HG03139 (cell line): ENCODE data around the gene GK2.

Experiments
- ATAC-seq: cut with Tn5 transposase; IDR thresholded peaks from one replicate; pipeline ENCODE4 v1.9.1; 2021; ENCODE audit not compliant: unreplicated experiment

GK2 gene

DNA sequence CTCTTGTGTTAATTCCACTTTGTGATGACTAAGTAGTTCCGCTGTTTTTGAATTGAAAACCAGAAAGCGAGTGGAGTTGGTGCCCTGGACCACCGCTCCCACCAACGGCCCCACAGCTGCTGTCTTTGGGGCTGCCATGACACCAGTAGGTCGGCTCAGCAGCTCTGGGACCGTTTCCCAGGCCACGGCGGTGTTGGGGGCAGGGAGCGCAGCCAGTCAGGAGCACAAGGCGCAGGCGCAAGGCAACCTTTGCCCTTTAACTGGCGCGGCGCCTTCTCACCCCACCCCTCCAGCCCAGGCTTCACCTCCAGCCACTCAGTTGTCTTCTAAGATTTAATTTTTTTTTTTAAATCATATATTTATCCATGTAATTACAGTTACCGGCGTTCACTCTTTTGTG is at the start of gene GK2:
GK2 (minus strand) TSS at position 166 of the 400 bp plus-strand sequence; CDS start at position 138, 28 bp downstream.
- ATAC-seq: no peak

GRCh38 chr4:79455216-79455615 is 47.2 kb upstream of the GK2 start:
- no peak for ATAC-seq

DNA sequence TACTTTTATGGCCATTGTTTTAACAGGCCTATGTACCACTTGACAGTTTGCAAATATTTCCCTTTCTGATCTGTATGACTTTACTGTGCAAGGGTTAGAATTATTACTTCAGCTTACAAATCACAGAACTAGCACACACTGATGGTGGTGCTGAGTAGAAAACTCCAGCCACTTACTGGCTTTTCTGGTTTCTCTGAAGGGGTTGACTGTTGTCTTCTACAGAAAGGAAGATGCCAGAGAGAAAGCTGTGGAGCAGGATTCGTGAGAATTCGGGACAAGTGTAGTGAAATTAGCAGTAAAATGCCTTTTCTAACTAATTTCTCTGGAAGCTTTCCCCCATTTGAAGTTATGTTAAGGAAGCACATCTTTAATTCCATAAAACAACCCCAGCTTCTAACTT is 46.6 kb upstream of the GK2 start:
- no peak for ATAC-seq

GRCh38 chr4:79450053-79450452 is 42.0 kb upstream of the GK2 start:
- no peak for ATAC-seq

DNA sequence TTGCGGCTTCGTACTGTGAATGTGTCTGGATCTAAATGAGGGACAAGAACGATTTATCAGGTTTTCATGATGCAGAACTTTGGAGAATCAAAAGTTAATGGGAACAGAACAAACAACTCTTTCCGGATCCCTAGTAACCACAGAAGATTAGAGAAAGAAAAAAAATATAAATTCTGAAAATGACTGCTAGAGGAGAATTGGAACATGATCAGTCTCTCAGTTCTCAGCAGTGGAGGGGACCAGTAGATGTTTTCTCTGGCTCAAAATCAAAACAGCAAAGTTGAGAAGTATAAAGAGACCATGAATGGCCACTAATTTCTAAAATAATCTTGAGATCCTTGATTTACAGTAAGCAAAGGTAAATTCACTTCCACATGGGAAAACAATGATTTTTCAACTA is 38.1 kb upstream of the GK2 start:
- ATAC-seq: no peak

DNA sequence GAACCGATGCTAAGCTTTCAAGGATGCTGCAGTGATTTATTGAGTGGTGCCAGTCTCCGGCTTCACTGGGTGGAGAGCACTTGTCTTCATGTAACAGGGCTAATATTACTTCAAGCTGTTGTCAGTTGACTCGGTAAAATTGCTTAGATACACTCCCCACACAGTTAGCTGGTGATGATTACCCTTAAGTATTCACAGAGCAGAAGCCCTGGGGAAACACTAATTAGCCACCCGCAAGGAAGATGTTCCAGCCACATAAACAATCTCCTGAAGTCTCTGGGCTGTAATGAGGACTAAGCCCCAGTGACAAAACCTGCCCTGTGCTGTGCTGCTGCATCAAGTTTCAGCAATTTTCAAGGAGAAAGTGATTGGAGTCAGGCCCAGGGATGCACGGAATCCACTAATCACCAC is 37.3 kb upstream of the GK2 start:
- ATAC-seq: no peak

DNA sequence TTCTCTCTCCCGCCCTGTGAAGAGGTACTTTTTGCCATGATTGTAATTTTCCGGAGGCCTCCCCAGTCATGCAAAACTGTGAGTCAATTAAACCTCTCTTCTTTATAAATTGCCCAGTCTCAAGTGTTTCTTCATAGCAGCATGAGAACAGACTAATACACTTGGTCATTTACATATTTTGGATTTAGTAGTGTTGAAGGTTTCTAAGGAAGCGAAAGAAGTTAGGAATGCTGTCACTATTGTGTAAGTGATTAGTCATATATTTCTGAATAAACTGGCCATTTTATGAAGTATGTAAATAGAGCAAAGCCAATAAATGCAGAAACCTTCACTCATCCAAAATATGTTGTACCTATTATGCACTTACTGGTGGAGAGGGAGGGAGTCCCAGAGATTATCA is 34.4 kb upstream of the GK2 start:
- no peak for ATAC-seq

- no peak for ATAC-seq
Observed at GRCh38 chr4:79439489-79439888, 31.5 kb upstream of the GK2 start.

GRCh38 chr4:79431839-79432238 is 23.8 kb upstream of the GK2 start:
- no peak for ATAC-seq

- ATAC-seq: no peak
Observed at GRCh38 chr4:79429113-79429903, 21.3 kb upstream of the GK2 start.

GRCh38 chr4:79426989-79427388 is 19.0 kb upstream of the GK2 start:
- no peak for ATAC-seq

DNA sequence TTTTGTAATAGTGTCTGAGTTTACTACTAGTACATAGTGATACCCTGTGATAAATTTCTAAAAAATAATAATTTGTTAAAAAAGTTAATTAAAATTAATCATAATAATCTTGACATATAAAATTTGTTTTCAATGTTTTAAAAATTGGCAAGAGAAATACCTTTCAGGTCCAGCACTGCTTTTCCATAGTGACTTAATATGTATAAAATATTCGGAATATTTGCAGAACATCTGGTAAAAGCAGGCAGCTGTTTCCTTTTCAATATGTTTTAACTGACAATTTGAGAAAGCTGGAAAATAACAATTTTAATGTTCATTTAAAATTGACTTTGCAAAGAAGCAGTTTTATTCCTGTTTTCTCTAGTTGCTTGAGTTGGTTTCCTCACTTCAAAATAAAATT is 17.6 kb upstream of the GK2 start:
- no peak for ATAC-seq

DNA sequence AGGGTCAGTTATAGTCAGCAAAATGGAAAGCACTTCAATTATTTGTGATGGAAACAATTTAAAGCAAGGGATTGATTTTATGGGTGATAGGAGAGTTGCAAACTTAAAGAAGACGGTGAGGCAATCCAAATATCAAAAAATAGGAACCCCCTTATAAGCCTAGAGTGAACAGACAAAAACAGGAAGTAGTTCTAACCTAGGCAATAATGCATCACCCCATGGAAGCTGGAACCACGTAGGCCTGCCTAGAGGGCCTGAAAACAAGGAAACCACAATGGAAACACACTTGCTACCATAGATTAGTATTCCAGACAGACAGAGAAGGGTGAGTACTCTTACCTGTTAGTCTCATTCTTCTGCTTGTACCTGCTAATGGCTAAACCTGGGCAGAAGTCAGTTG is 13.5 kb upstream of the GK2 start:
- ATAC-seq: no peak

GRCh38 chr4:79413886-79414285 is 5.9 kb upstream of the GK2 start:
- ATAC-seq: no peak

DNA sequence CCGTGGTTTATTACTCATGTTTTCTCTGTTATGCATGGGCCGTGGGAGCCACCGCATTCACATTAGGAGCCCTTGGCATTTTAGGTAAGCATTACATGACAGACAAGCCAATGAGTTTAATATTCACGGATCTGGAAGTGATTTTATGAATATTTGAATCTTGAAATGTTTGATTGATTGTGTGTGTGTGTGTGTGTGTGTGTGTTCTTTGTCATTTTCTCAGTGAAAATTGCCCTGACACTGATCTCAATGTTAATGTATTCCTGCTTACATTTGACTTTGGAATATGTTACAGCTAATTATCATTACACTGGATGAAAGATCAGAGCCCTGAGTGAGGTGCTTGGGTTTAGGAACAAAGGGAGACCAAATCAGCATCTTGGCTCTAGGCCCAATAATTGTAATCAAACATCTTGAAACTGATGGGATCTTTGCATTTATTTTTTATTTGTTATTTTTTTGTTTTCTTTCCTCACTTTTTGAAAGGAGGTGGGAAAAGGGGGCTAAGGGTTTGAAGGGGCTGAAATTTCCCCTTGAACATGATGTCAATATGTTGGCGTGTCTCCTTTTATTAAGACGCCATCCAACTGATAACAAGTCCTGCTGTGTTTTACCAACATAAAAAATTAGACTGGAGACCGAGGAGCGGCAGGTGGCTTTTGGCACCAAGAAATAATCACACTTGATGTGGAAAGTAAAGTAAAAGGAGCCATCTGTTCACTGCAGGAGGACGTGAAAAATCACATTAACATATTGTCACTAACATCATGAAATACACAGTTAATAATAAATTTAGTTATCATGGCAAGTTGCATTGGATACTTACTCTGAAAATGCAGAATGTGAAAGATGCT is 5.2 kb upstream of the GK2 start:
- ATAC-seq: no peak

DNA sequence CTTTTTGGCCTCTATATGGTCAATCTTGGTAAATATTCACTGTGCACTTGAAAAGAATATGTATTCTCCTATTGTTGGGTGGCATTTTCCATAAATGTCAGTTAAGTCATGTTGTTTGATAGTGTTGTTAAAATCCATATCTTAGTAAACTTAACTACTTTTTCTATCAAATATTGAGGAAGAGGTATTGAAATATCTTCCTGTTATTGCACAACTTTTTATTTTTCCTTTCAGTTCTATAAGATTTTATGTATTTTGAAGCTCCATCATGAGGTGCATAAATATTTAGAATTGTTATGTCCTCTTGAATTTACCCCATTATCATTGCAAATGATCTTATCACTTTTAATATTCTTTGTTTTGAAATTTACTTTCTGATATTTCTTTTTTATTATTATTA is 3.4 kb downstream of the GK2 start:
- ATAC-seq: no peak

DNA sequence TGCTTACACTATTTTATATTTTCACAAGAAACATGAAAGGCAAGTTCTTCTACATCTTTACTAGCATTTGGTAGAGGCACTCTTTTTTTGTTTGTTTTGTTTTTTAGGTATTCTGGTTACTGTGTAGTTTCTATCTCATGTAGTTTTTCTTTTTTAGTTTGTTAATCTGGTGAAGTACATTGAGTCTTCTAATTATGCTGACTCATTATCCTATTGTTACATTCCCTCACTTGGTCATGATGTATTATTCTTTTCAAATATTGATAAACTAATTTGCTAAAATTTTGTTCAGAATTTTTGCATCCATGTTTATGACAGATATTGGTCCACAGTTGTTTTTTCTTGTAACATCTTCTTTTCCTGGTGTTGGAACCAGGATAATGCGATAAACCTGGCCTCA is 4.7 kb downstream of the GK2 start:
- ATAC-seq: no peak

- ATAC-seq: no peak
Observed at GRCh38 chr4:79402332-79402851, 5.6 kb downstream of the GK2 start.

- no peak for ATAC-seq
Observed at GRCh38 chr4:79399076-79399475, 9.0 kb downstream of the GK2 start.

DNA sequence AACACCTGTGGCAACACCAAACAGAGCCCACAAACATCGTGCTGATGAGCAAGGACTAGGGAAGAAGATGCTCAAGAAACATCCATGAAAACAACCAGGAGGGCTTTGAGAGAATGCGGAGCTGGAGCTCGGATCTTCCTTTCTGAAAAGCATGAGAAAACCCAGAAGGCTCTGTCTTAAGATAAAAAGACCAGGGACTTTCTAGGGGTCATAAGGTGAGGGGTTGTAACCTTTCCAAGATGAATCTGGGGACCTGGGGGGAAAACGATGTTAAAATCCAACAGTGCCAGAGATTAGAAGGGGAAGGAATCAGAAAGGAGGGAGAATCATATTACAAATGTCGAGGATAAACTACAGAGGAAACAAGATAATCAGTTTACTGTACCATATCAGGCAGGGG is 10.1 kb downstream of the GK2 start:
- no peak for ATAC-seq

- no peak for ATAC-seq
Observed at GRCh38 chr4:79396794-79397193, 11.2 kb downstream of the GK2 start.

GRCh38 chr4:79395841-79396240 is 12.2 kb downstream of the GK2 start:
- ATAC-seq: no peak
